GM12878 (cell line): Measurements from ENCODE around the gene SPINK8.

Source experiments
- CBX5 ChIP-seq: sonication (generic); IDR thresholded peaks from 2 replicates; pipeline ENCODE4 v1.6.1; 2016; ENCODE audit warnings: low read depth, moderate library complexity, mild to moderate bottlenecking, inconsistent platforms
- EP300 ChIP-seq, 2 experiments: fragments of 150-350 bp in 1 of 2; IDR thresholded peaks; 2 replicates each; pipeline ENCODE4 v1.6.1; 2011 to 2012; ENCODE audit warnings: low read depth in 2 of 2, low read length in 2 of 2, borderline replicate concordance in 1 of 2, improper control_type of control experiment in 1 of 2, inconsistent platforms in 1 of 2; ENCODE audit not compliant: control insufficient read depth in 1 of 2
- NFXL1 ChIP-seq: fragments of 450-650 bp; IDR thresholded peaks from 2 replicates; pipeline ENCODE4 v1.6.1; 2017; ENCODE audit warnings: antibody characterized with exemption, mild to moderate bottlenecking, borderline replicate concordance
- NR2C1 ChIP-seq: fragments of 450-650 bp; IDR thresholded peaks from 2 replicates; pipeline ENCODE4 v1.6.1; 2017; ENCODE audit warnings: antibody characterized with exemption, mild to moderate bottlenecking, moderate library complexity
- POLR2A ChIP-seq: IDR thresholded peaks from 2 replicates; pipeline ENCODE4 v1.6.1; 2011; ENCODE audit warnings: low read depth, mild to moderate bottlenecking, low read length
- RCOR1 ChIP-seq: conservative IDR thresholded peaks from 2 replicates; pipeline ENCODE4 v1.6.1; 2012; ENCODE audit warnings: low read depth, low read length, improper control_type of control experiment
- SIN3A ChIP-seq: IDR thresholded peaks from 2 replicates; pipeline ENCODE4 v1.6.1; 2012; ENCODE audit warnings: low read depth, low read length, improper control_type of control experiment
- TF ChIP-seq, protein P1 (sequence below), 3 experiments: IDR thresholded peaks in 2 of 3; conservative IDR thresholded peaks in 1 of 3; 2 replicates each; pipeline ENCODE4 v1.5.1; 2011; ENCODE audit warnings: low read depth in 3 of 3, low read length in 3 of 3, mild to moderate bottlenecking in 3 of 3, control low read depth in 2 of 3, moderate library complexity in 2 of 3, inconsistent platforms in 1 of 3, mixed read lengths in 1 of 3; ENCODE audit not compliant: control insufficient read depth in 2 of 3, insufficient read depth in 1 of 3; ENCODE audit errors: extremely low read depth in 1 of 3
- TF ChIP-seq, protein P2 (sequence below): fragments of 450-650 bp; IDR thresholded peaks from 2 replicates; pipeline ENCODE4 v1.6.1; 2017; ENCODE audit warnings: antibody characterized with exemption, mild to moderate bottlenecking, moderate library complexity
- TF ChIP-seq, protein P3 (sequence below): IDR thresholded peaks from 2 replicates; pipeline ENCODE4 v1.6.1; 2011; ENCODE audit warnings: low read depth, low read length, improper control_type of control experiment, borderline replicate concordance

DNA sequence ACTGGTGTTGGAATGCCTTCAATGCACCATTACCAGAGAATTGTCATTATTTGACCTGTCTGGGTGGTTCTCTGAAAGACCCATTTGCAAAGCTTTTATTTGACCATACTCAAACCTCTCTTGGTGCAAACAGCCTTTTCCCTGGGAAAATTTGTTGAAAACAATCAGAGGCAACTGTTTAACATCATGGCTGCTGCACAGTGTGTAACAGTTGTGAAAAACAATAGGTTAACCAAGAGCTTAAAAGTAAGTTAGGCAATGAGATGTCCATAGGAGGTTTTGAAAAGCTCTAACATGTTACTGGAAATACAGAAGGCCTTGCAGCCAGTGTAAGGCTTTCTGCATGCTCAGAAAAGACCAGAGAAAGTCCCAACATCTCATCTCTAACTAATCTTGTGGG is 18.9 kb downstream of the SPINK8 start:
- TF ChIP-seq, protein P1, sequence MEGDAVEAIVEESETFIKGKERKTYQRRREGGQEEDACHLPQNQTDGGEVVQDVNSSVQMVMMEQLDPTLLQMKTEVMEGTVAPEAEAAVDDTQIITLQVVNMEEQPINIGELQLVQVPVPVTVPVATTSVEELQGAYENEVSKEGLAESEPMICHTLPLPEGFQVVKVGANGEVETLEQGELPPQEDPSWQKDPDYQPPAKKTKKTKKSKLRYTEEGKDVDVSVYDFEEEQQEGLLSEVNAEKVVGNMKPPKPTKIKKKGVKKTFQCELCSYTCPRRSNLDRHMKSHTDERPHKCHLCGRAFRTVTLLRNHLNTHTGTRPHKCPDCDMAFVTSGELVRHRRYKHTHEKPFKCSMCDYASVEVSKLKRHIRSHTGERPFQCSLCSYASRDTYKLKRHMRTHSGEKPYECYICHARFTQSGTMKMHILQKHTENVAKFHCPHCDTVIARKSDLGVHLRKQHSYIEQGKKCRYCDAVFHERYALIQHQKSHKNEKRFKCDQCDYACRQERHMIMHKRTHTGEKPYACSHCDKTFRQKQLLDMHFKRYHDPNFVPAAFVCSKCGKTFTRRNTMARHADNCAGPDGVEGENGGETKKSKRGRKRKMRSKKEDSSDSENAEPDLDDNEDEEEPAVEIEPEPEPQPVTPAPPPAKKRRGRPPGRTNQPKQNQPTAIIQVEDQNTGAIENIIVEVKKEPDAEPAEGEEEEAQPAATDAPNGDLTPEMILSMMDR (IDR thresholded peaks at IDR 0.05 in 2 of 3, conservative IDR thresholded peaks at IDR 0.05 in 1 of 3; ENCODE audit: control insufficient read depth in 2 of 3, extremely low read depth in 1 of 3, insufficient read depth in 1 of 3, low read depth in 3 of 3, low read length in 3 of 3), result no peak
- TF ChIP-seq NFXL1 (no peak), POLR2A (no peak), RCOR1 (no peak), SIN3A (no peak), CBX5 (0 out of 2 replicates have a peak, but pooled peaks have one; percentile 69), NR2C1 (no peak), EP300 (IDR thresholded peaks at IDR 0.05; ENCODE audit: borderline replicate concordance in 1 of 2, control insufficient read depth in 1 of 2, low read depth in 2 of 2, low read length in 2 of 2) (no peak)
- TF ChIP-seq, protein P2, sequence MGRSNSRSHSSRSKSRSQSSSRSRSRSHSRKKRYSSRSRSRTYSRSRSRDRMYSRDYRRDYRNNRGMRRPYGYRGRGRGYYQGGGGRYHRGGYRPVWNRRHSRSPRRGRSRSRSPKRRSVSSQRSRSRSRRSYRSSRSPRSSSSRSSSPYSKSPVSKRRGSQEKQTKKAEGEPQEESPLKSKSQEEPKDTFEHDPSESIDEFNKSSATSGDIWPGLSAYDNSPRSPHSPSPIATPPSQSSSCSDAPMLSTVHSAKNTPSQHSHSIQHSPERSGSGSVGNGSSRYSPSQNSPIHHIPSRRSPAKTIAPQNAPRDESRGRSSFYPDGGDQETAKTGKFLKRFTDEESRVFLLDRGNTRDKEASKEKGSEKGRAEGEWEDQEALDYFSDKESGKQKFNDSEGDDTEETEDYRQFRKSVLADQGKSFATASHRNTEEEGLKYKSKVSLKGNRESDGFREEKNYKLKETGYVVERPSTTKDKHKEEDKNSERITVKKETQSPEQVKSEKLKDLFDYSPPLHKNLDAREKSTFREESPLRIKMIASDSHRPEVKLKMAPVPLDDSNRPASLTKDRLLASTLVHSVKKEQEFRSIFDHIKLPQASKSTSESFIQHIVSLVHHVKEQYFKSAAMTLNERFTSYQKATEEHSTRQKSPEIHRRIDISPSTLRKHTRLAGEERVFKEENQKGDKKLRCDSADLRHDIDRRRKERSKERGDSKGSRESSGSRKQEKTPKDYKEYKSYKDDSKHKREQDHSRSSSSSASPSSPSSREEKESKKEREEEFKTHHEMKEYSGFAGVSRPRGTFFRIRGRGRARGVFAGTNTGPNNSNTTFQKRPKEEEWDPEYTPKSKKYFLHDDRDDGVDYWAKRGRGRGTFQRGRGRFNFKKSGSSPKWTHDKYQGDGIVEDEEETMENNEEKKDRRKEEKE, result no peak
- TF ChIP-seq, protein P3, sequence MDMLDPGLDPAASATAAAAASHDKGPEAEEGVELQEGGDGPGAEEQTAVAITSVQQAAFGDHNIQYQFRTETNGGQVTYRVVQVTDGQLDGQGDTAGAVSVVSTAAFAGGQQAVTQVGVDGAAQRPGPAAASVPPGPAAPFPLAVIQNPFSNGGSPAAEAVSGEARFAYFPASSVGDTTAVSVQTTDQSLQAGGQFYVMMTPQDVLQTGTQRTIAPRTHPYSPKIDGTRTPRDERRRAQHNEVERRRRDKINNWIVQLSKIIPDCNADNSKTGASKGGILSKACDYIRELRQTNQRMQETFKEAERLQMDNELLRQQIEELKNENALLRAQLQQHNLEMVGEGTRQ, result no peak
